Testis (tissue), 3 donors: ENCODE data around the gene NOTUM. TPM values are rescaled to one million over a fixed set of nuclear protein-coding genes. Genes with fewer than 3 reads are reported as not detected.

Experiments used
- DNase-seq: peaks from one replicate; pipeline ENCODE4 v3.0.0-alpha.2; 2019
- H3K27ac ChIP-seq, 2 donors: fragments of 200-600 bp; sonication (generic); one replicate each; pipeline ENCODE4 v1.5.1; 2019
- H3K27me3 ChIP-seq: fragments of 200-600 bp; sonication (generic); one replicate; pipeline ENCODE4 v1.5.1; 2019
- H3K36me3 ChIP-seq: fragments of 200-600 bp; sonication (generic); one replicate; pipeline ENCODE4 v1.5.1; 2017; ENCODE audit warnings: low read depth; ENCODE audit errors: missing control alignments
- H3K4me1 ChIP-seq: fragments of 200-600 bp; sonication (generic); one replicate; pipeline ENCODE4 v1.5.1; 2019
- H3K4me3 ChIP-seq, 2 donors: fragments of 200-600 bp; sonication (generic); one replicate each; pipeline ENCODE4 v1.5.1; 2017 to 2019
- H3K9me3 ChIP-seq: fragments of 200-600 bp; sonication (generic); one replicate; pipeline ENCODE4 v1.5.1; 2017
- POLR2A ChIP-seq: fragments of 450-650 bp; IDR thresholded peaks from one replicate; pipeline ENCODE4 v1.6.1; 2017; ENCODE audit warnings: antibody characterized with exemption, mild to moderate bottlenecking, moderate library complexity
- WGBS, 2 donors: methylation state at CpG; one replicate each; pipeline ENCODE4 v1.1.5; 2018; 5-methylcytosine and 5-hydroxymethylcytosine counted together
- intact Hi-C: fragments of 100-400 bp; cut with DNase I; formaldehyde crosslinking; loops from one replicate; pipeline ENCODE4 v1.15.1; 2023; ENCODE audit warnings: low total_unique reads
- polyA plus RNA-seq: library from polyadenylated mRNA; stranded (reverse); fragments of 350-450 nt; fragmentation: Illumina TruSeq; extraction: RNeasy Lipid Tissue Mini Kit (QIAGEN cat#74804); gene quantifications from one replicate; pipeline ENCODE4 v1.2.3, GENCODE V29; 2014; ENCODE audit warnings: low read depth, low replicate concordance; ENCODE audit not compliant: insufficient read depth
- total RNA-seq, 2 donors: library from RNA; depleted of rRNA; stranded (reverse); fragments of >200 nt; gene quantifications; one replicate each; pipeline ENCODE4 v1.2.3, GENCODE V29; 2016
- TF ChIP-seq, protein P1 (sequence below), 3 experiments: fragments of 450-650 bp in 2 of 3; fragments of 200-600 bp in 1 of 3; sonication (generic) in 1 of 3; IDR thresholded peaks; one replicate each; pipeline ENCODE4 v1.5.1; 2016 to 2019; ENCODE audit warnings: antibody characterized with exemption in 3 of 3, mild to moderate bottlenecking in 2 of 3, moderate library complexity in 1 of 3

NOTUM gene
- total and polyA plus RNA-seq, 3 donors from 2014 or later = 5.1 to 13.2 (median 9.5) TPM

DNA sequence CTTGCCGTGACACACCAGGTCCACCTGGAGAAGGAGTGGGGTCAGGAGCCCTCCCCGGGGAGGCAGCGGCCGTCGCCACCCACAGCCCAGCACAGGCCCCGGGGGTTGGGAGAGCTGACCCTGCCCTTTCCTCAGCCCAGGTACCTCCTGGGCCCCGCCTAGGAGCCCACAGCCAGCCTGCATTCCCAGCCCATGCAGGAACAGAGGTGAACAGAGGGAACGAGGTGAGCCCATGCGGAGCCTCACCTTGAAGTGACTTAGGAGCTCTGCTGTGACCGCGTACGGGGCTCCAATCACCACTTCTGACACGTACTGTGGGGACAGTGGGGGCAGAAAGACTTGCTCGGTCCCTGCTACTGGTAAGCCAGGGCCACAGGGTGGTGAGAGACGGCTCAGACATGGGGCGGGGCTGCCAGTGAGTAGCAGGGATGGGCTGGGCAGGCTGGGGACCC is 55.5 kb downstream of the NOTUM start:
- TF ChIP-seq, protein P1, sequence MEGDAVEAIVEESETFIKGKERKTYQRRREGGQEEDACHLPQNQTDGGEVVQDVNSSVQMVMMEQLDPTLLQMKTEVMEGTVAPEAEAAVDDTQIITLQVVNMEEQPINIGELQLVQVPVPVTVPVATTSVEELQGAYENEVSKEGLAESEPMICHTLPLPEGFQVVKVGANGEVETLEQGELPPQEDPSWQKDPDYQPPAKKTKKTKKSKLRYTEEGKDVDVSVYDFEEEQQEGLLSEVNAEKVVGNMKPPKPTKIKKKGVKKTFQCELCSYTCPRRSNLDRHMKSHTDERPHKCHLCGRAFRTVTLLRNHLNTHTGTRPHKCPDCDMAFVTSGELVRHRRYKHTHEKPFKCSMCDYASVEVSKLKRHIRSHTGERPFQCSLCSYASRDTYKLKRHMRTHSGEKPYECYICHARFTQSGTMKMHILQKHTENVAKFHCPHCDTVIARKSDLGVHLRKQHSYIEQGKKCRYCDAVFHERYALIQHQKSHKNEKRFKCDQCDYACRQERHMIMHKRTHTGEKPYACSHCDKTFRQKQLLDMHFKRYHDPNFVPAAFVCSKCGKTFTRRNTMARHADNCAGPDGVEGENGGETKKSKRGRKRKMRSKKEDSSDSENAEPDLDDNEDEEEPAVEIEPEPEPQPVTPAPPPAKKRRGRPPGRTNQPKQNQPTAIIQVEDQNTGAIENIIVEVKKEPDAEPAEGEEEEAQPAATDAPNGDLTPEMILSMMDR (IDR thresholded peaks at IDR 0.05) = no peak
- no peak for TF ChIP-seq POLR2A
- H3K4me1 ChIP-seq = peaks cover 11% of the 10 kb centered on the region
- no peaks in the 10 kb centered on the region for H3K27me3 ChIP-seq
- no peak overlapping the region for H3K27ac ChIP-seq
- no peaks in the 10 kb centered on the region for H3K9me3 ChIP-seq
- intact Hi-C loops = no loop called here
- WGBS, 2 donors = 89 to 96% methylated on average over 8 to 16 of the region's 16 CpGs
- DNase-seq = no peak
- H3K4me3 ChIP-seq = no peak overlapping the region
- H3K36me3 ChIP-seq = no peaks in the 10 kb centered on the region

DNA sequence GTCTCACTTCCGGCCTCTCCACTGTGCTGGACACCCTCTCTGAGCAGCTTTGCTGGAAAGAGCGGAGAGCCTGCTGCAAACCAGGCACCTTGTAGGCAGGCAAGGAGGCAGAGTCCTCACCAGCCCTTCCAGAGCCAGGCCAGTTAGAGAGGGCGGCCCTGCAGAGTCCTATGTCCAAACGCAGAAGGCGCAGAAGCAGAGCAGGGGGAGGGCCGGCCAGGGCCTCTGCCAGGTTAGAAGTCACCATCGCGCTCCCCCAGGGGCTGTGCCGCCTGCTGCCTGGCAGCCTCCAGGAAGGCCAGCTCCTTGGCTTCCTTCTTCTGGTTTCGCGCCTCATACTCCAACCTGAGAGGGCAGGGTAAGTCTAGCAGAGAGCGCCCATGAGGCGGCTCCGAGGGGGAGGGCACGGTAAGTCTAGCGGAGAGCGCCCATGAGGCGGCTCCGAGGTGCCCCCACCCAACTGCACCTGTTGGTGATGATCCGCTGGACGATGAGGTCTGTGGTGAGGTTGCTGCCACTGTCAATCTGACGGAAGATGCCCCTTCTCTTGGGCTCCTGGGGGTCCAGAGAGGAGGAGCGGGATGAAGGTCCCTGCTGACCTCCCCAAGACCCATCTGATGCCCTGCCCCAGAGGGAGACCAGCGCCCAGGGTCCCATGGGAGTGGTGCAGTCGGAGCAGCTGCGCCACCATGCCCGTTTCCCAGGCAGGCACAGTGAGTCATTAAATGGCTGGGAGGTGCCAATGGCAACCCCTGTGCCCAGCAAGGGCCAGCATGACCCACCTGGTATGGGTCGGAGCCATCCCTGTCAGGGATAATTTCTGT is 56.2 kb downstream of the NOTUM start:
- Histone ChIP-seq H3K4me1 (peaks cover 6% of the 10 kb centered on the region), H3K36me3 (no peaks in the 10 kb centered on the region), H3K27ac (no peak overlapping the region), H3K9me3 (no peaks in the 10 kb centered on the region), H3K4me3 (no peak overlapping the region), H3K27me3 (no peaks in the 10 kb centered on the region)
- TF ChIP-seq POLR2A = no peak
- TF ChIP-seq, protein P1 (IDR thresholded peaks at IDR 0.05) = no peak
- no peak for DNase-seq
- intact Hi-C loops = no loop called here
- WGBS, 2 donors = 95% methylated on average over 16 to 27 of the region's 28 CpGs

DNA sequence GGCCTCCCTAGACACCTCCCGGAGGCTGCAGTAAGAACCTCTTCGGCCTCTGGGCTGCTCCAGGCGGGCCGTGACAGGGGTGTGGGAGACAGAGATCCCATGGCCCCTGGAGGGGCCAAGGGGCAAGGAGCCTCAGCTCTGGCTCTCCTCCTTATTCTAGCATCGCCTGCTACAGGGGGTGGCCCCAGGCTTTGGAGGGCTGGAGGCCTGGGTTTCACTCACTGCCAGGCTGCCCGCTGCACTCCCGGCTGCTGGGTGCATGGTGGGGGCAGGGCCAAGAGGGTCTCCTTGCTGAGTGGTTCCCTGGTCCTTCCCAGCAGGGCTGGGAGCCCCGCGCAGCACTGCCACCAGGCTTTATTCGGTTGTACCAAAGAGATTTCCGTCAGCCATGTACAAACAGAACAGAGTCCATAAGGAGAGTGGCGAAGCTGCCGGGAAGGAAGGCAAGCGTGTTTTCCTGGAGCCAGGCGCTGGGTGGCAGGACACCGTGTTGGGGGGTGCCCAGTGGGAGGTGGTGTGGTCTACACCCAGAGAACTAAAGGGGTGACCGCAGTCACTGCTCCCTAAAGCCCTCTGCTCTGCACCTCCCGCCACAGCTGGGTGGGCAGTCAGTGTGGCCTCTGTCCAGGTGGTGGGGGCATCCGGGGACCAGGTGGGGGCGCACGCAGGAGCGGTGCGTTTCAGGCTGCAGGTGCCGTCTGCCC is 56.9 kb downstream of the NOTUM start:
- no peaks in the 10 kb centered on the region for H3K27me3 ChIP-seq
- no peaks in the 10 kb centered on the region for H3K36me3 ChIP-seq
- TF ChIP-seq POLR2A = no peak
- TF ChIP-seq, protein P1 (IDR thresholded peaks at IDR 0.05) = no peak
- H3K4me1 ChIP-seq = peaks cover 6% of the 10 kb centered on the region
- no peak overlapping the region for H3K4me3 ChIP-seq
- H3K27ac ChIP-seq = no peak overlapping the region
- WGBS, 2 donors = 92 to 93% methylated on average over 18 to 24 of the region's 24 CpGs
- no peaks in the 10 kb centered on the region for H3K9me3 ChIP-seq
- intact Hi-C loops = no loop called here
- DNase-seq = no peak

DNA sequence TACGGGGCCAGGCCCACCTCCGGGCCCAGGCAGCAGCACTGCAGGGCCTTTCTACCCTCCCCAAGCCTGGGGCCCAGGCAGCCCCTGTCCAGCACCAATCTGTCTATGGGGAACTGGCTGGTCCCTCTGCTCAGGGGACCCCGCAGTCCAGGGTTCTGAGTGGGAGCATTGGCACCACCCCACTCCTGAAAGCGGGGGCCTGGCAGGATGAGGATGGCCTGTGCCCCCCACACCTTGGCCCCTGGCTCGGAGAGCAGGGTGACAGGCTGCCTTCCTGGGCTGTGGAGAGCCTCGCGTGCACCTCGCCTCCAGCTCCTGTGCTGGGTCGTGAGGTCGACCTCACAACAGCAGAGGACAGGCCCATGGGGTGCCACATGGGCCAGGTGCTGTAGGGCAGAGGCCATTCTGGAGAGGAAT is 57.6 kb downstream of the NOTUM start:
- H3K27me3 ChIP-seq = no peaks in the 10 kb centered on the region
- H3K36me3 ChIP-seq = no peaks in the 10 kb centered on the region
- peaks cover 6% of the 10 kb centered on the region for H3K4me1 ChIP-seq
- no peak overlapping the region for H3K27ac ChIP-seq
- intact Hi-C loops = no loop called here
- DNase-seq = no peak
- H3K9me3 ChIP-seq = no peaks in the 10 kb centered on the region
- TF ChIP-seq, protein P1 (IDR thresholded peaks at IDR 0.05) = no peak
- TF ChIP-seq POLR2A = no peak
- WGBS, 2 donors = 88 to 89% methylated on average over 3 to 10 of the region's 10 CpGs
- no peak overlapping the region for H3K4me3 ChIP-seq
